GM18907 (cell line): ENCODE data around the gene OTOG.
"Not testable (repeated sequence)": the region's sequence is repeated elsewhere in the genome, so short reads cannot be mapped to it uniquely, and the experiment has no call there.

Source experiments
- ATAC-seq: cut with Tn5 transposase; IDR thresholded peaks from one replicate; pipeline ENCODE4 v1.9.1; 2021; ENCODE audit warnings: mild to moderate bottlenecking, moderate library complexity; ENCODE audit not compliant: unreplicated experiment

The OTOG gene

DNA sequence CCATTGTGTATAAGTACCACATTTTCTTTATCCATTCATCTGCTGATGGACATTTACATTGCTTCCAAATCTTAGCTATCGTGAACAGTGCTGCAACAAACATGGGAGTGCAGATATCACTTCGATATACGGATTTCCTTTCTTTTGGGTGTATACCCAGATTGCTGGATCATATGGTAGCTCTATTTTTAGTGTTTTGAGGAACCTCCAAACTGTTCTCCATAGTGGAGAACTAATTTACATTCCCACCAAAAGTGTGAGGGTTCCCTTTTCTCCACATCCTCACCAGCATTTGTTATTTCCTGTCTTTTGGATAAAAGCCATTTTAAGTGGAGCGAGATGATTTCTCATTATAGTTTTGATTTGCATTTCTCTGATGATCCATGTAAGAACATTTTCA, 75.7 kb downstream of the OTOG start:
- ATAC-seq: not testable (repeated sequence)

DNA sequence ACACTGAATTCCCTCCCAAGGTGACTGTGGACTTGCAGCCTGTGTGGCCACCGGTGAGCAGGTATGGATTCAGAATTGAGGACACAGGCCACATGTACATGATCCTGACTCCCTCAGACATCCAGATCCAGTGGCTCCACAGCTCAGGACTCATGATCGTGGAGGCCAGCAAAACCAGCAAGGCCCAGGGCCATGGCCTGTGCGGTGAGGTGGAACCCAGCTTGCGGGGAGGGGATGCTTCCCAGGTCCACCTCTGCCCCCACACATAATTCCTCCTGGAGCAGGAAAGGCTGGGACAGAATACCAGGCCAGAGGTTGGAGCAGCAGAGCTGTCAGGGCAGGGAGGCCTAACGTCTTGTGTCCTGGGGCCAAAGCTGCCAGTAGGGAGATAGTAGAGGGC, 82.1 kb downstream of the OTOG start:
- ATAC-seq: no peak

DNA sequence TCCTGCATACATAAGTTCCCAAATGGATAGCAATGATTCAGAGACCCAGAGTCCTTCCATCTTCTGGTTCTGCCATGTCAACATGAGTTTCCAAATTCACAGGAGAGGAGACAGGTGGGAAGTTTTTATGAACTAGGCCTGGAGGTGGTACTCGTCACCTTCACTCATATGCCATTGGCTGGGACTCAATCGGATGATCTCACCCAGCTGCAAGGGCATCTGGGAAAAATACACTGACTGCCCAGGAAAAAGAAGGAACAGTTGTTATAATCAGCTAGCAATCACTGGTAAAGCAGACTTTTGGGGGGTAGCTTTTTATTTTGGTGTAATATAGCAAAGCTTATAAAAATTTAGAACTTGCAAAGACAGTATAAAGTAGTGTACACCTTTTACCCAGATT, 83.9 kb downstream of the OTOG start:
- no peak for ATAC-seq

- no peak for ATAC-seq
These were observed 84.8 kb downstream of the OTOG start for GRCh38 chr11:17631702-17632365.

DNA sequence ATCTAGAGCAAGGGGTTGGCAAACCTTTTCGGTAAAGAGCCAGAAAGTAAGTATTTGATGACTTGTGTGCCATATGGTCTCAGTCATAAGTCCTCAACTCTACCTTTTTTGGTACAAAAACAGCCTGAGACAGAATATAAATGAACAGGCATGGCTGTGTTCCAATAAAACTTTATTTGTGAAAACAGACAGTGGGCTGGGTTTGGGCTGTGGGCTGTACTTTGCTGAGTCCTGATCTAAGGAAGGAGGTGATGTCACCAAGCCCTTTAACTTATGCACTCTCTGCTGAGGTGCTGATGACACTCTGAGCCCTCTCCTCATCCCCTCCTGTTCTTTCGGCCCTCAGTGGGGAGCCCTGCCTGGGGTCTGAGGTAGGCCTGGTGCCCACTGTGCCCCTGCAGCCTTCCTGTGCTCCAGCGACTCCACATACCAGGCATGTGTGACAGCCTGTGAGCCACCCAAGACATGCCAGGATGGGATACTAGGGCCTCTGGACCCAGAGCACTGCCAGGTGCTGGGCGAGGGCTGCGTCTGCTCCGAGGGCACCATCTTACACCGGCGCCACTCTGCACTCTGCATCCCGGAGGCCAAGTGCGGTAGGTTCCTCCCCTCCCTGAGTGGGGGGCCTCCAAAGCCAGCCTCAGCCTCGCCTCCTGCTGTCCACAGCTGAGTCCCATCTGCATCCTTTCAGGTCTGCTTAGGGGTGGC, 86.4 kb downstream of the OTOG start:
- ATAC-seq: no peak

- ATAC-seq: no peak
These were observed 87.1 kb downstream of the OTOG start for GRCh38 chr11:17633987-17634775.

GRCh38 chr11:17634776-17635550, 87.9 kb downstream of the OTOG start:
- no peak for ATAC-seq

- no peak for ATAC-seq
These were observed 88.5 kb downstream of the OTOG start for GRCh38 chr11:17635551-17635938.

- ATAC-seq: no peak
These were observed 89.7 kb downstream of the OTOG start for GRCh38 chr11:17636721-17637120.

DNA sequence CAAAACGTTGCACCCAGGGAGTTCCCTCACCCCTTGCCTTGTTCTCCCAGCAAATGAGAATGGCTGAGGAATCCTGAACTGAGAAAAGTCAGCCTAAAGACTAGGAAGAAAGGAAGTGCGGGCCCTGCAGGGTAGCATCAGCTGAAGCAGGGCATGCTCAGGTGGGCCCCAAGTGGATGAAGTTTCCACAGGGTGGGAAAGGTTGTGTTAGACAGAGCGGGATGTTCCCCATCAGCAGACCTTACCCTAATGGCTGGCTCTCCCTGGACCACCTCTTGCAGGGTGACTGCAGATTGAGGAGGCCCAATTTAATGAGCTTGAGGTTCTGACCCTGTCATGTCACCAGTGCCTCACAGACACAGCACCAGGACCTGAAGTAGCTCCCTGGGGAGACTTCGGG, 90.8 kb downstream of the OTOG start:
- no peak for ATAC-seq

GRCh38 chr11:17638311-17638710, 91.3 kb downstream of the OTOG start:
- ATAC-seq: no peak

- ATAC-seq: no peak
These were observed 92.0 kb downstream of the OTOG start for GRCh38 chr11:17639091-17639490.

- no peak for ATAC-seq
These were observed 92.7 kb downstream of the OTOG start for GRCh38 chr11:17639781-17640180.

DNA sequence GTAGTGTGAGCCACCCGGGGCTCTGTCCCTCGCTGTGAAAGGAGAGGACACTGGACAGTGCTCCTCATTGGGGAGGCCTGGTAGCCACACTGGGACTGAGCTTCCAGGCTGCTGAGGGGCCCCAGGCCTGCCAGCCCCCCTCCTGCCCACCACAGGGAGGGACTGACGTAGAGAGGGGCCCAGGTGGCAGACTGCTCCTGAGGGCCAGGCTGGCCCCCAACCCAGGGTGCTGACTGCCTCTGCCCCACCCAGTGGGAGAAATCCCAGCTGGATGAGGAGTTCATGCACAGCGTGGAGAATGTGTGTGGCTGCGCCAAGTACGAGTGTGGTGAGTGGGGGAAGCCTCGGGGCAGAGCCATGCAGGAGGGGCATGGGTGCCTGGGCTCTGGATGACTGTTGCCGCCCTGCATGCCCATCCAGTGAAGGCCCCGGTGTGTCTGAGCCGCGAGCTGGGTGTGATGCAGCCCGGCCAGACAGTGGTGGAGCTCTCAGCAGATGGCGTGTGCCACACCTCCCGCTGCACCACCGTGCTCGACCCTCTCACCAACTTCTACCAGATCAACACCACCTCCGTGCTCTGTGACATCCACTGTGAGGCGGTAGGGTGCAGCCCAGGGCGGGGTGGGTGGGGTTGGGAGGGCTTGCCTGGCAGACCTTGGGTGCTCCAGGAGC, 93.6 kb downstream of the OTOG start:
- no peak for ATAC-seq

DNA sequence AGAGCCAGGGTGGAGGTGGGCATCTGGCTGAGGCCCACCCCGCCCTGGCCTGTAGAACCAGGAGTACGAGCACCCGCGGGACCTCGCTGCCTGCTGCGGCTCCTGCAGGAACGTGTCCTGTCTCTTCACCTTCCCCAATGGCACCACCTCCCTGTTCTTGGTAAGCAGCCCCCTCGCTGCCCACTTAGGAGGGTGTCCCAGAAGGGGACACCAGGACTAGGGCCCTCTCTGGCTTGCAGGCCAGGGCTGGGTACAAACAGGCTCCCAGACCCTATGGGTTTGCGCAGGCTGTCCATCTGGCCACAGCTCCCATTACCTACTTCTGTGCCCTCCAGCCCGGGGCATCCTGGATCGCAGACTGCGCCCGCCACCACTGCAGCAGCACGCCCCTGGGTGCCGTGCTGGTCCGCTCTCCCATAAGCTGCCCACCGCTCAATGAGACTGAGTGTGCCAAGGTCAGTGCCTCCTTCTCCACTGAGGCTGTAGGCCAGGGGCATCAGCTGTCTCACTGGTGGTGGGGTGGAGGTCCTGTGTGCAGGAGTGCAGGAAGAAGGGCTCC, 94.8 kb downstream of the OTOG start:
- no peak for ATAC-seq

GRCh38 chr11:17642370-17642769, 95.3 kb downstream of the OTOG start:
- no peak for ATAC-seq

DNA sequence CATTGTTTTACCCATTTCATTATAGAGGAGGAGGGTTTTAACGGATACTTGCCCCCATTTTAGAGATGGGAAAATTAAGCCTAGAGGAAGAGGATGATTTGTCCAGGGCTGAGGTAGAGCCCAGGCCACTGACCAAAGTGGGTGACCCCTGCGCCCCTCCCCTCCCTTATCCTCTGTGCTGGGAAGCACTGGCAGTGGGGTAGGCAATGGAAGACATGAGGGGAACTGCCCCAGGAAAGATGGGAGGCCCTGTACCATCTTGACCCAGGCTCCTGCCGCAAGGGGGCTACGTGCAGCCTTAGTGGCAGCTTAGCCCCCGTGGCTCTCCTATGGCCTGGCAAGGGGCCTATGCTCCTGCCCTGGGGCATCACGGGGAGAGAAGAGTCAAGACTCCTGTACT, 95.9 kb downstream of the OTOG start:
- ATAC-seq: no peak

- ATAC-seq: no peak
These were observed 96.7 kb downstream of the OTOG start for GRCh38 chr11:17643506-17644405.
